A673 (cell line): ENCODE measurements around the gene DPYSL5.

Experiments
- EZH2 ChIP-seq: fragments of 200-600 bp; sonication (generic); IDR thresholded peaks from 2 replicates; pipeline ENCODE4 v1.6.1; 2017; ENCODE audit warnings: borderline replicate concordance, low read depth, mild to moderate bottlenecking, mixed read lengths, antibody characterized with exemption, low read length; ENCODE audit not compliant: poor library complexity, severe bottlenecking
- TF ChIP-seq, protein P1 (sequence below): fragments of 300-800, 200-600 bp; sonication (generic); conservative IDR thresholded peaks from 2 replicates; pipeline ENCODE4 v1.5.1; 2017; ENCODE audit warnings: low read depth, mild to moderate bottlenecking, antibody characterized with exemption, low read length, moderate library complexity, mixed read lengths

DNA sequence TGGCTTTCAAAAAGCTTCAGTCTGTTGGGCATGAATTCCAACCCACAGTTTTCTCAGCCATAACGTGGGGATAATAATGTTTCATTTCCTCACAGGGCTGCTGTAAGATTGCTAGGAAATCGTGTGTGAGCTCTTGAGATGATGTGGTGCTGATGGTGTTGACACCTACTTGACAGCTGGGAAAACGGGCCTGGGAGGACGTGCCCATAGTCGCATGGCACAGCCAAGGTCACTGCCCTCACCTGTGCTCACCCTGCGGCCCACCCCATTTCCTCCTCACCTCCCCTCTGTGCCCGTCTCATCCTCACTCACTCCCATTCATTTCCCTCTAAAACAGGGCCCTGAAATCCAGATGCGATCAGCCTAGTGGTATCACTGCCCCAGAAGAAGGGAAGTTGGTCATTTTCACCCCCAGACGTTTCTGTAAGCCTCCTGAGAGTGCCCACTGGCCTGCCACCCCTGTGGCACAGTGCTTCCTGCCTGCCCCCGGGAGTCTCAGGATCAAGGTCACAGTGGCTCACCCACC is 33.0 kb downstream of the DPYSL5 start:
- TF ChIP-seq, protein P1, sequence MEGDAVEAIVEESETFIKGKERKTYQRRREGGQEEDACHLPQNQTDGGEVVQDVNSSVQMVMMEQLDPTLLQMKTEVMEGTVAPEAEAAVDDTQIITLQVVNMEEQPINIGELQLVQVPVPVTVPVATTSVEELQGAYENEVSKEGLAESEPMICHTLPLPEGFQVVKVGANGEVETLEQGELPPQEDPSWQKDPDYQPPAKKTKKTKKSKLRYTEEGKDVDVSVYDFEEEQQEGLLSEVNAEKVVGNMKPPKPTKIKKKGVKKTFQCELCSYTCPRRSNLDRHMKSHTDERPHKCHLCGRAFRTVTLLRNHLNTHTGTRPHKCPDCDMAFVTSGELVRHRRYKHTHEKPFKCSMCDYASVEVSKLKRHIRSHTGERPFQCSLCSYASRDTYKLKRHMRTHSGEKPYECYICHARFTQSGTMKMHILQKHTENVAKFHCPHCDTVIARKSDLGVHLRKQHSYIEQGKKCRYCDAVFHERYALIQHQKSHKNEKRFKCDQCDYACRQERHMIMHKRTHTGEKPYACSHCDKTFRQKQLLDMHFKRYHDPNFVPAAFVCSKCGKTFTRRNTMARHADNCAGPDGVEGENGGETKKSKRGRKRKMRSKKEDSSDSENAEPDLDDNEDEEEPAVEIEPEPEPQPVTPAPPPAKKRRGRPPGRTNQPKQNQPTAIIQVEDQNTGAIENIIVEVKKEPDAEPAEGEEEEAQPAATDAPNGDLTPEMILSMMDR = no peak
- TF ChIP-seq EZH2 = no peak
